H1 (cell line): ENCODE data around the gene SGMS1. TPM values are rescaled to one million over a fixed set of nuclear protein-coding genes. Genes with fewer than 3 reads are reported as not detected.

Experiments used
- CTCF ChIA-PET: fragments of 300-600 bp; sonication (Branson Sonifier 250); formaldehyde crosslinking; loops from one replicate; lab custom pipeline; 2021; ENCODE audit not compliant: partially characterized antibody; lab: Charles Lee
- POLR2A ChIA-PET: fragments of 300-600 bp; sonication (Branson Sonifier 250); formaldehyde crosslinking; loops from one replicate; lab custom pipeline; 2021; ENCODE audit warnings: inconsistent platforms; ENCODE audit not compliant: partially characterized antibody; lab: Charles Lee
- DNase-seq, 2 experiments: peaks; one replicate each; pipeline versions ENCODE4 v3.0.0 to v3.0.0-alpha.2; 2010 to 2022; ENCODE audit warnings: low spot score in 2 of 2, low read depth in 1 of 2, mixed read lengths in 1 of 2
- FAIRE-seq: peaks from 2 replicates; lab custom pipeline; 2011; peaks lifted over from hg19 to GRCh38; lab: Jason Lieb, UNC
- H2AFZ ChIP-seq: 2 replicates; pipeline ENCODE4 v1.8.1; 2012; ENCODE audit warnings: low read length, inconsistent platforms
- H2AK5ac ChIP-seq: 2 replicates; pipeline ENCODE4 v1.6.1; 2013; ENCODE audit warnings: low read depth, low read length
- H2BK120ac ChIP-seq: replicated peaks from 2 replicates; pipeline ENCODE3; 2013; ENCODE audit warnings: low read depth, low read length, inconsistent platforms
- H2BK12ac ChIP-seq: 2 replicates; pipeline ENCODE4 v1.6.1; 2013; ENCODE audit warnings: low read depth, low read length
- H2BK15ac ChIP-seq: 2 replicates; pipeline ENCODE4 v1.6.1; 2013; ENCODE audit warnings: low read length
- H2BK20ac ChIP-seq: 2 replicates; pipeline ENCODE4 v1.6.1; 2013; ENCODE audit warnings: low read length
- H2BK5ac ChIP-seq: 2 replicates; pipeline ENCODE4 v1.6.1; 2013; ENCODE audit warnings: low read depth, low read length
- H3K14ac ChIP-seq: 2 replicates; pipeline ENCODE4 v1.6.1; 2013; ENCODE audit warnings: inconsistent platforms; ENCODE audit not compliant: insufficient read length
- H3K18ac ChIP-seq: 2 replicates; pipeline ENCODE4 v1.6.1; 2013; ENCODE audit warnings: low read length; ENCODE audit errors: extremely low read depth
- H3K23ac ChIP-seq: 2 replicates; pipeline ENCODE4 v1.6.1; 2013; ENCODE audit warnings: inconsistent platforms; ENCODE audit not compliant: insufficient read length
- H3K23me2 ChIP-seq: 2 replicates; pipeline ENCODE4 v1.6.1; 2013; ENCODE audit warnings: low read depth, low read length
- H3K27ac ChIP-seq: 2 replicates; pipeline ENCODE4 v1.6.1; 2011; ENCODE audit warnings: low read depth, low read length, inconsistent platforms
- H3K27me3 ChIP-seq, 4 experiments: replicated peaks in 1 of 4; 1 replicate in 1 of 4; 2 replicates in 3 of 4; pipeline versions ENCODE4 v1.6.1 to v1.8.1; 2011 to 2013; ENCODE audit warnings: low read length in 3 of 4, mild to moderate bottlenecking in 3 of 4, inconsistent platforms in 2 of 4, mixed read lengths in 2 of 4, moderate library complexity in 1 of 4; ENCODE audit not compliant: control insufficient read depth in 3 of 4, insufficient read depth in 3 of 4; ENCODE audit errors: extremely low read depth in 1 of 4
- H3K36me3 ChIP-seq, 4 experiments: 2 replicates each; pipeline versions ENCODE4 v1.6.1 to v1.8.1; 2011 to 2013; ENCODE audit warnings: mild to moderate bottlenecking in 4 of 4, low read length in 3 of 4, moderate library complexity in 2 of 4, control low read depth in 1 of 4, inconsistent platforms in 1 of 4; ENCODE audit not compliant: insufficient read depth in 4 of 4, control insufficient read depth in 2 of 4
- H3K4ac ChIP-seq: replicated peaks from 2 replicates; pipeline ENCODE3; 2013; ENCODE audit warnings: low read length, low read depth, mixed read lengths, inconsistent platforms; ENCODE audit not compliant: insufficient read length
- H3K4me1 ChIP-seq, 4 experiments: replicated peaks in 1 of 4; 1 replicate in 1 of 4; 2 replicates in 3 of 4; pipeline versions ENCODE4 v1.6.1 to v1.8.1; 2011 to 2013; ENCODE audit warnings: low read length in 3 of 4, inconsistent platforms in 2 of 4, mixed read lengths in 1 of 4; ENCODE audit not compliant: insufficient read depth in 4 of 4, control insufficient read depth in 3 of 4
- H3K4me2 ChIP-seq, 2 experiments: 2 replicates each; pipeline versions ENCODE4 v1.6.1 to v1.8.1; 2011 to 2013; ENCODE audit warnings: low read depth in 2 of 2, low read length in 2 of 2, control low read depth in 1 of 2, inconsistent platforms in 1 of 2, mild to moderate bottlenecking in 1 of 2; ENCODE audit not compliant: insufficient read depth in 1 of 2
- H3K4me3 ChIP-seq, 4 experiments: fragments of 200-600, 300-600 bp in 1 of 4; sonication (generic), shearing (Covaris generic), sonication (Bioruptor Twin) in 1 of 4; 2 replicates each; pipeline versions ENCODE4 v1.5.1 to v1.8.1; 2011 to 2016; ENCODE audit warnings: low read length in 4 of 4, low read depth in 3 of 4, control low read depth in 2 of 4, inconsistent platforms in 2 of 4, mild to moderate bottlenecking in 2 of 4, mixed read lengths in 1 of 4, moderate library complexity in 1 of 4; ENCODE audit not compliant: insufficient read depth in 2 of 4; ENCODE audit errors: extremely low read depth in 1 of 4
- H3K56ac ChIP-seq: replicated peaks from 2 replicates; pipeline ENCODE3; 2013; ENCODE audit warnings: low read depth, mild to moderate bottlenecking, mixed read lengths, low read length, inconsistent platforms; ENCODE audit not compliant: insufficient read length
- H3K79me1 ChIP-seq: 2 replicates; pipeline ENCODE4 v1.6.1; 2013; ENCODE audit warnings: low read depth, low read length, control low read depth
- H3K79me2 ChIP-seq, 2 experiments: 2 replicates each; pipeline versions ENCODE4 v1.6.1 to v1.8.1; 2012 to 2013; ENCODE audit warnings: low read length in 2 of 2, mild to moderate bottlenecking in 2 of 2, inconsistent platforms in 1 of 2; ENCODE audit not compliant: insufficient read depth in 2 of 2, control insufficient read depth in 1 of 2
- H3K9ac ChIP-seq, 4 experiments: replicated peaks in 1 of 4; 1 replicate in 1 of 4; 2 replicates in 3 of 4; pipeline versions ENCODE4 v1.6.1 to v1.8.1; 2011 to 2013; ENCODE audit warnings: low read depth in 3 of 4, low read length in 3 of 4, control low read depth in 2 of 4, mild to moderate bottlenecking in 2 of 4, moderate library complexity in 2 of 4, inconsistent platforms in 1 of 4; ENCODE audit errors: extremely low read depth in 1 of 4
- H3K9me3 ChIP-seq, 2 experiments: 2 replicates each; pipeline versions ENCODE4 v1.6.1 to v1.8.1; 2012 to 2013; ENCODE audit warnings: mild to moderate bottlenecking in 2 of 2, moderate library complexity in 2 of 2, control low read depth in 1 of 2, inconsistent platforms in 1 of 2, low read depth in 1 of 2, low read length in 1 of 2, mixed read lengths in 1 of 2; ENCODE audit not compliant: insufficient read depth in 2 of 2
- H4K20me1 ChIP-seq, 2 experiments: replicated peaks in 1 of 2; 2 replicates each; pipeline versions ENCODE3 to v1.8.1; 2011 to 2013; ENCODE audit warnings: inconsistent platforms in 2 of 2, low read length in 2 of 2, mild to moderate bottlenecking in 1 of 2; ENCODE audit not compliant: insufficient read depth in 2 of 2, control insufficient read depth in 1 of 2
- H4K5ac ChIP-seq: 2 replicates; pipeline ENCODE4 v1.6.1; 2013; ENCODE audit warnings: low read length, low read depth, mixed read lengths, inconsistent platforms; ENCODE audit not compliant: insufficient read length
- H4K8ac ChIP-seq: 2 replicates; pipeline ENCODE4 v1.8.0; 2013; ENCODE audit warnings: mild to moderate bottlenecking, moderate library complexity, low read length, inconsistent platforms; ENCODE audit not compliant: insufficient read depth; ENCODE audit errors: extremely low read depth
- H4K91ac ChIP-seq: replicated peaks from 2 replicates; pipeline ENCODE3; 2013; ENCODE audit warnings: low read length, mixed read lengths, inconsistent platforms; ENCODE audit not compliant: insufficient read length
- CREB1 ChIP-seq: IDR thresholded peaks from 2 replicates; pipeline ENCODE4 v1.6.1; 2012; ENCODE audit warnings: inconsistent platforms
- POLR2AphosphoS5 ChIP-seq: IDR thresholded peaks from 2 replicates; pipeline ENCODE4 v1.6.1; 2011; ENCODE audit warnings: low read depth, low read length
- RAD21 ChIP-seq, 2 experiments: IDR thresholded peaks in 1 of 2; conservative IDR thresholded peaks in 1 of 2; 2 replicates each; pipeline ENCODE4 v1.6.1; 2011; ENCODE audit warnings: low read depth in 2 of 2, low read length in 2 of 2, improper control_type of control experiment in 1 of 2, inconsistent platforms in 1 of 2, mild to moderate bottlenecking in 1 of 2, moderate library complexity in 1 of 2
- SIRT6 ChIP-seq: IDR thresholded peaks from one replicate; pipeline ENCODE4 v1.7.1; 2012; ENCODE audit warnings: low read length, inconsistent platforms
- SP4 ChIP-seq: IDR thresholded peaks from 2 replicates; pipeline ENCODE4 v1.6.1; 2012; ENCODE audit warnings: low read length, inconsistent platforms
- WGBS, 2 experiments: shearing (Covaris generic) in 1 of 2; methylation state at CpG; one replicate each; pipeline versions ENCODE4 v1.1.6 to v1.1.7; 2013 to 2015; ENCODE audit warnings: low lambda C conversion rate in 2 of 2, mixed read lengths in 2 of 2, inconsistent platforms in 1 of 2, low coverage in 1 of 2, missing lambda C conversion rate in 1 of 2; ENCODE audit not compliant: insufficient replicate concordance in 2 of 2, insufficient coverage in 1 of 2, insufficient read length in 1 of 2; ENCODE audit errors: extremely low coverage in 1 of 2, missing lambda C conversion rate in 1 of 2; 5-methylcytosine and 5-hydroxymethylcytosine counted together
- polyA plus RNA-seq, 7 experiments: library from polyadenylated mRNA; depleted of rRNA in 3 of 7; stranded (reverse) in 5 of 7; unstranded in 2 of 7; fragments of >200 nt in 5 of 7; fragments of 200-250 nt in 2 of 7; gene quantifications; 1 replicate in 5 of 7; 2 replicates in 1 of 7; 4 replicates in 1 of 7; pipeline versions ENCODE4 v1.2.1 to v1.2.3, GENCODE V29; 2011 to 2013; ENCODE audit warnings: missing spikeins in 2 of 7, mixed read lengths in 2 of 7
- total RNA-seq: library from RNA; stranded (reverse); fragmentation: NEBNext Ultra II Directional; extraction: Animal tissue kit (Norgen Biotek cat#: 25700); gene quantifications from 2 replicates; pipeline ENCODE4 v1.2.1, GENCODE V29; 2021
- TF ChIP-seq, protein P1 (sequence below): IDR thresholded peaks from 2 replicates; pipeline ENCODE4 v1.6.1; 2012; ENCODE audit warnings: inconsistent platforms
- TF ChIP-seq, protein P2 (sequence below): IDR thresholded peaks from 2 replicates; pipeline ENCODE4 v1.6.1; 2012; ENCODE audit warnings: inconsistent platforms

SGMS1 gene
- total and polyA plus RNA-seq, 2 of the 8 experiments (the other 6 are each of a cell fraction or from before 2014, with no cell fraction given) = 6.0 to 15.6 TPM

DNA sequence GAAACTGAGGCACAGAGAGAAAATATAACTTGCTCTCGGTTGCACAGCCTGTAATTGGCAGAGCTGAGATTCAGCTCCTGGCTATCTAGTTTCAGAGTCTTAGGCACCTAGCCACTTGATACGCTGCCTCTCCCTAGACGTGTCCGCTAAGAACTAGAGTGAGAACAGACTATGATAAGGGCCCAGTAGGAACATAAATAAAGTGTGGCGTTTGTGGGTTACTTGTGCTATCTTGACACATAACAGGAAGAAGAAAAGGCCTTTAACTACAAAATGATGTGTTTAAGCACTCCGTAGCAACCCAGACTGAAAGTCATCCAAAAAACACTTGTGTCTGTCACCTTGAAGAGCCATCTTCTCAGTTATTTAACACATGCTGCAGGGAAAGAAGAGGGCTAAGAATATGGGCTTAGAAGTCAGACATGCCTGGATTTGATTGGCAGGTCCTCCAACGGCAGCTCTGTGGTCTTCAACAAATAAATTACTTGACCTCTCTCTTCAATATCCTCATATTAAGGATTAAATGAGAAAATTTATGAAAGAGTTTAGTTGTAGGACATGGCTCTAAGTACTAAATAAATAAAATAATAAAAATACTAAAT lies 96.2 kb downstream of the SGMS1 start:
- Histone ChIP-seq H3K9me3 (no peaks in the 10 kb centered on the region), H3K18ac (no peak overlapping the region), H3K27ac (no peak overlapping the region), H2BK5ac (no peak overlapping the region), H2BK20ac (no peak overlapping the region), H3K4me1 (peaks cover 0 to 17% (median 9%) of the 10 kb centered on the region in 4 experiments; a peak in 4 of 7 replicates), H2AK5ac (no peak overlapping the region), H3K4me2 (no peak overlapping the region), H2AFZ (no peak overlapping the region), H2BK120ac (no peak overlapping the region), H3K23me2 (no peaks in the 10 kb centered on the region), H2BK15ac (no peak overlapping the region), H3K14ac (no peak overlapping the region), H2BK12ac (no peak overlapping the region), H4K91ac (no peak overlapping the region), H3K36me3 (no peaks in the 10 kb centered on the region), H3K4me3 (no peak overlapping the region), H3K27me3 (no peaks in the 10 kb centered on the region), H3K4ac (no peak overlapping the region), H3K79me1 (no peaks in the 10 kb centered on the region; the same call in 1 of the 2 replicates), H4K8ac (no peak overlapping the region), H3K23ac (no peak overlapping the region), H3K9ac (no peak overlapping the region), H4K5ac (no peak overlapping the region), H3K79me2 (0 out of 4 replicates have a peak, but pooled peaks cover 0 to 3% of the 10 kb centered on the region in 2 experiments), H3K56ac (no peak overlapping the region), H4K20me1 (peaks cover 0 to 1% of the 10 kb centered on the region in 2 experiments)
- WGBS, 2 experiments = 88% methylated on average over 7 of the region's 7 CpGs; no CpG with 5 or more reads in 1 of the 2 experiments
- CTCF ChIA-PET = no interaction called here
- FAIRE-seq (no peak), DNase-seq (no peak)
- POLR2A ChIA-PET = no interaction called here
- TF ChIP-seq POLR2AphosphoS5 = no peak
- TF ChIP-seq, protein P1, sequence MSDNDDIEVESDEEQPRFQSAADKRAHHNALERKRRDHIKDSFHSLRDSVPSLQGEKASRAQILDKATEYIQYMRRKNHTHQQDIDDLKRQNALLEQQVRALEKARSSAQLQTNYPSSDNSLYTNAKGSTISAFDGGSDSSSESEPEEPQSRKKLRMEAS = no peak
- TF ChIP-seq SP4 = no peak
- TF ChIP-seq CREB1 = no peak
- no peak for TF ChIP-seq RAD21 (IDR thresholded peaks at IDR 0.05 in 1 of 2, conservative IDR thresholded peaks at IDR 0.05 in 1 of 2; ENCODE audit: low read depth in 2 of 2, low read length in 2 of 2)
- TF ChIP-seq SIRT6 = no peak
- TF ChIP-seq, protein P2, sequence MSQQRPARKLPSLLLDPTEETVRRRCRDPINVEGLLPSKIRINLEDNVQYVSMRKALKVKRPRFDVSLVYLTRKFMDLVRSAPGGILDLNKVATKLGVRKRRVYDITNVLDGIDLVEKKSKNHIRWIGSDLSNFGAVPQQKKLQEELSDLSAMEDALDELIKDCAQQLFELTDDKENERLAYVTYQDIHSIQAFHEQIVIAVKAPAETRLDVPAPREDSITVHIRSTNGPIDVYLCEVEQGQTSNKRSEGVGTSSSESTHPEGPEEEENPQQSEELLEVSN = no peak
